ENCODE results near the gene TP53INP2. TPM values are rescaled to one million over a fixed set of nuclear protein-coding genes. Genes with fewer than 3 reads are reported as not detected.
"Not testable (repeated sequence)": the region's sequence is repeated elsewhere in the genome, so short reads cannot be mapped to it uniquely, and the experiment has no call there.

Gene TP53INP2
- total RNA-seq = 10 to 100 TPM; 16.5 to 43.0 (median 34.4) TPM

GRCh38 chr20:34704177-34705007, at the start of gene TP53INP2:
Gene TP53INP2 (plus strand): TSS chr20:34704344. CDS start chr20:34708740, 4,396 bp downstream.
- TF ChIP-seq, protein P1, sequence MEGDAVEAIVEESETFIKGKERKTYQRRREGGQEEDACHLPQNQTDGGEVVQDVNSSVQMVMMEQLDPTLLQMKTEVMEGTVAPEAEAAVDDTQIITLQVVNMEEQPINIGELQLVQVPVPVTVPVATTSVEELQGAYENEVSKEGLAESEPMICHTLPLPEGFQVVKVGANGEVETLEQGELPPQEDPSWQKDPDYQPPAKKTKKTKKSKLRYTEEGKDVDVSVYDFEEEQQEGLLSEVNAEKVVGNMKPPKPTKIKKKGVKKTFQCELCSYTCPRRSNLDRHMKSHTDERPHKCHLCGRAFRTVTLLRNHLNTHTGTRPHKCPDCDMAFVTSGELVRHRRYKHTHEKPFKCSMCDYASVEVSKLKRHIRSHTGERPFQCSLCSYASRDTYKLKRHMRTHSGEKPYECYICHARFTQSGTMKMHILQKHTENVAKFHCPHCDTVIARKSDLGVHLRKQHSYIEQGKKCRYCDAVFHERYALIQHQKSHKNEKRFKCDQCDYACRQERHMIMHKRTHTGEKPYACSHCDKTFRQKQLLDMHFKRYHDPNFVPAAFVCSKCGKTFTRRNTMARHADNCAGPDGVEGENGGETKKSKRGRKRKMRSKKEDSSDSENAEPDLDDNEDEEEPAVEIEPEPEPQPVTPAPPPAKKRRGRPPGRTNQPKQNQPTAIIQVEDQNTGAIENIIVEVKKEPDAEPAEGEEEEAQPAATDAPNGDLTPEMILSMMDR (IDR thresholded peaks at IDR 0.05) = no peak
- peak in 1 of 2 donors; percentile 74 for TF ChIP-seq POLR2A (IDR thresholded peaks at IDR 0.05)
- Histone ChIP-seq H3K4me3 (peak within 1 kb of the TSS; percentile 82 to 100 (median 92)), H3K4me1 (peaks cover 0 to 38% (median 6%) of the 10 kb centered on the region in 4 donors), H3K27me3 (no peaks in the 10 kb centered on the region), H3K27ac (peak within 1 kb of the TSS; percentile 95 to 100 (median 99)), H3K9me3 (no peaks in the 10 kb centered on the region), H3K36me3 (no peaks in the 10 kb centered on the region)
- DNase-seq = peak; percentile 94 to 97 (median 94)

DNA sequence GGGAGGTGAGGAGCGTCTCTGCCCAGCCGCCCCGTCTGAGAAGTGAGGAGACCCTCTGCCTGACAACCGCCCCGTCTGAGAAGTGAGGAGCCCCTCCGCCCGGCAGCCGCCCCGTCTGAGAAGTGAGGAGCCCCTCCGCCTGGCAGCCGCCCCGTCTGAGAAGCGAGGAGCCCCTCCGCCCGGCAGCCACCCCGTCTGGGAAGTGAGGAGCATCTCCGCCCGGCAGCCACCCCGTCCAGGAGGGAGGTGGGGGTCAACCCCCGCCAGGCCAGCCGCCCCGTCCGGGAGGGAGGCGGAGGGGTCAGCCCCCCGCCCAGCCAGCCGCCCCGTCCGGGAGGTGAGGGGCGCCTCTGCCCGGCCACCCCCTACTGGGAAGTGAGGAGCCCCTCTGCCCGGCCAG, 45.5 kb upstream of the TP53INP2 start:
- not testable (repeated sequence) for H3K4me3 ChIP-seq, DNase-seq, H3K36me3 ChIP-seq

DNA sequence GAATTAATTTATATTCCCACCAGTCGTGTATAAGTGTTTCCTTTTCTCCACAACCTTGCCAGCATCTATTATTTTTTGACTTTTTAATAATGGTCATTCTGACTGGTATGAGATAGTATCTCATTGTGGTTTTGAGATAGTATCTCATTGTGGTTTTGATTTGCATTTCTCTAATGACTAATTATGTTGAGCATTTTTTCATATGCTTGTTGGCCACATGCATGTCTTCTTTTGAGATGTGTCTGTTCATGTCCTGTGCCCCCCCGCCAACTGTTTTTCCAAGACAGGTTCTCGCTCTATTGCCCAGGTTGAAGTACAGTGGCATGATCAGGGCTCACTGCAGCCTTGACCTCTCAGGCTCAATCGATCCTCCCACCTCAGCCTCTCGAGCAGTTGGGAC, 42.3 kb upstream of the TP53INP2 start:
- not testable (repeated sequence) for H3K36me3 ChIP-seq, DNase-seq, H3K4me3 ChIP-seq, H3K4me1 ChIP-seq, H3K27ac ChIP-seq, H3K27me3 ChIP-seq, H3K9me3 ChIP-seq

More for the DNA sequence above, 45.5 kb upstream of the TP53INP2 start:
- not testable (repeated sequence) for H3K4me1 ChIP-seq, H3K27ac ChIP-seq, H3K9me3 ChIP-seq, H3K27me3 ChIP-seq

GRCh38 chr20:34663213-34663943, 40.8 kb upstream of the TP53INP2 start:
- Histone ChIP-seq H3K4me1 (no peaks in the 10 kb centered on the region), H3K27ac (no peak overlapping the region), H3K4me3 (no peak overlapping the region), H3K36me3 (no peaks in the 10 kb centered on the region), H3K9me3 (no peaks in the 10 kb centered on the region), H3K27me3 (no peaks in the 10 kb centered on the region)
- no peak for DNase-seq
- TF ChIP-seq, protein P1 (IDR thresholded peaks at IDR 0.05) = no peak
- no peak for TF ChIP-seq POLR2A (IDR thresholded peaks at IDR 0.05)

GRCh38 chr20:34664751-34665150, 39.4 kb upstream of the TP53INP2 start:
- DNase-seq, H3K27ac ChIP-seq, H3K27me3 ChIP-seq, H3K4me3 ChIP-seq, H3K9me3 ChIP-seq, H3K4me1 ChIP-seq, H3K36me3 ChIP-seq: not testable (repeated sequence)

- Histone ChIP-seq H3K9me3 (no peaks in the 10 kb centered on the region), H3K27ac (no peak overlapping the region), H3K4me1 (no peaks in the 10 kb centered on the region), H3K27me3 (no peaks in the 10 kb centered on the region), H3K36me3 (no peaks in the 10 kb centered on the region), H3K4me3 (no peak overlapping the region)
- TF ChIP-seq, protein P1 (IDR thresholded peaks at IDR 0.05) = no peak
- no peak for TF ChIP-seq POLR2A (IDR thresholded peaks at IDR 0.05)
- DNase-seq = no peak
These were observed 35.0 kb upstream of the TP53INP2 start for GRCh38 chr20:34669094-34669493.

- no peaks in the 10 kb centered on the region for H3K27me3 ChIP-seq
- H3K9me3 ChIP-seq = no peaks in the 10 kb centered on the region
- TF ChIP-seq, protein P1 (IDR thresholded peaks at IDR 0.05) = no peak
- no peak for TF ChIP-seq POLR2A (IDR thresholded peaks at IDR 0.05)
- H3K36me3 ChIP-seq = no peaks in the 10 kb centered on the region
- H3K27ac ChIP-seq = no peak overlapping the region
- H3K4me1 ChIP-seq = peaks cover 0 to 6% (median 0%) of the 10 kb centered on the region in 4 donors
- no peak for DNase-seq
- H3K4me3 ChIP-seq = no peak overlapping the region
These were observed 30.7 kb upstream of the TP53INP2 start for GRCh38 chr20:34673412-34673811.
